Measurements from ENCODE around the gene CHD2. TPM values are rescaled to one million over a fixed set of nuclear protein-coding genes. Genes with fewer than 3 reads are reported as not detected.
A peak's percentile ranks its signal among the peaks of the same experiment; 100 is the strongest.

Gene CHD2
- total RNA-seq, 1 experiment from 2014 or later, result 82.6 TPM

- Histone ChIP-seq H3K27ac (no peak overlapping the region), H3K4me3 (no peak overlapping the region), H3K27me3 (no peaks in the 10 kb centered on the region), H3K9me3 (replicated peaks) (no peaks in the 10 kb centered on the region), H3K36me3 (peaks cover 85% of the 10 kb centered on the region), H3K4me1 (peaks cover 3% of the 10 kb centered on the region)
- no peak for DNase-seq
Measured at GRCh38 chr15:92925454-92925853, 25.3 kb downstream of the CHD2 start.

- no peak overlapping the region for H3K27ac ChIP-seq
- H3K9me3 ChIP-seq (replicated peaks), result no peaks in the 10 kb centered on the region
- no peak overlapping the region for H3K4me3 ChIP-seq
- peaks cover 6% of the 10 kb centered on the region for H3K4me1 ChIP-seq
- H3K36me3 ChIP-seq, result peaks cover 78% of the 10 kb centered on the region
- DNase-seq, result no peak
- no peaks in the 10 kb centered on the region for H3K27me3 ChIP-seq
Measured at GRCh38 chr15:92928225-92928750, 28.2 kb downstream of the CHD2 start.

- Histone ChIP-seq H3K36me3 (peaks cover 81% of the 10 kb centered on the region), H3K27ac (no peak overlapping the region), H3K9me3 (replicated peaks) (no peaks in the 10 kb centered on the region), H3K4me3 (no peak overlapping the region), H3K27me3 (no peaks in the 10 kb centered on the region), H3K4me1 (peaks cover 6% of the 10 kb centered on the region)
- DNase-seq, result no peak
Measured at GRCh38 chr15:92929002-92929401, 28.9 kb downstream of the CHD2 start.

- peaks cover 6% of the 10 kb centered on the region for H3K4me1 ChIP-seq
- no peak overlapping the region for H3K4me3 ChIP-seq
- no peaks in the 10 kb centered on the region for H3K9me3 ChIP-seq (replicated peaks)
- peaks cover 78% of the 10 kb centered on the region for H3K36me3 ChIP-seq
- no peak for DNase-seq
- no peaks in the 10 kb centered on the region for H3K27me3 ChIP-seq
- peak overlapping the region; percentile 4; the same call in 1 of the 2 replicates for H3K27ac ChIP-seq
Measured at GRCh38 chr15:92930054-92930621, 30.0 kb downstream of the CHD2 start.

- H3K27ac ChIP-seq, result peak overlapping the region; percentile 4; the same call in 1 of the 2 replicates
Measured at GRCh38 chr15:92930776-92931175, 30.7 kb downstream of the CHD2 start.

GRCh38 chr15:92932946-92933649, 33.0 kb downstream of the CHD2 start:
- Histone ChIP-seq H3K27me3 (no peaks in the 10 kb centered on the region), H3K27ac (no peak overlapping the region), H3K4me1 (peaks cover 6% of the 10 kb centered on the region), H3K4me3 (no peak overlapping the region), H3K9me3 (replicated peaks) (no peaks in the 10 kb centered on the region), H3K36me3 (peaks cover 79% of the 10 kb centered on the region)
- DNase-seq, result no peak

More at GRCh38 chr15:92930776-92931175, 30.7 kb downstream of the CHD2 start:
- peak; percentile 57 to 77 for DNase-seq
- H3K4me3 ChIP-seq, result no peak overlapping the region
- H3K9me3 ChIP-seq (replicated peaks), result no peaks in the 10 kb centered on the region
- H3K36me3 ChIP-seq, result peaks cover 79% of the 10 kb centered on the region
- peaks cover 6% of the 10 kb centered on the region for H3K4me1 ChIP-seq
- no peaks in the 10 kb centered on the region for H3K27me3 ChIP-seq

GRCh38 chr15:92933831-92934230, 33.7 kb downstream of the CHD2 start:
- Histone ChIP-seq H3K36me3 (peaks cover 79% of the 10 kb centered on the region), H3K9me3 (replicated peaks) (no peaks in the 10 kb centered on the region), H3K27ac (no peak overlapping the region), H3K4me3 (no peak overlapping the region), H3K4me1 (peaks cover 6% of the 10 kb centered on the region), H3K27me3 (no peaks in the 10 kb centered on the region)
- no peak for DNase-seq

GRCh38 chr15:92934716-92935115, 34.6 kb downstream of the CHD2 start:
- H3K9me3 ChIP-seq (replicated peaks), result no peaks in the 10 kb centered on the region
- no peak overlapping the region for H3K4me3 ChIP-seq
- no peak overlapping the region for H3K27ac ChIP-seq
- peaks cover 79% of the 10 kb centered on the region for H3K36me3 ChIP-seq
- no peaks in the 10 kb centered on the region for H3K27me3 ChIP-seq
- no peak for DNase-seq
- H3K4me1 ChIP-seq, result peaks cover 6% of the 10 kb centered on the region

GRCh38 chr15:92936138-92936537, 36.0 kb downstream of the CHD2 start:
- Histone ChIP-seq H3K27me3 (no peaks in the 10 kb centered on the region), H3K4me3 (no peak overlapping the region), H3K4me1 (no peaks in the 10 kb centered on the region; the same call in 1 of the 2 replicates), H3K27ac (no peak overlapping the region), H3K36me3 (peaks cover 80% of the 10 kb centered on the region), H3K9me3 (replicated peaks) (no peaks in the 10 kb centered on the region)
- DNase-seq, result no peak

GRCh38 chr15:92936693-92937092, 36.6 kb downstream of the CHD2 start:
- H3K9me3 ChIP-seq (replicated peaks), result no peaks in the 10 kb centered on the region
- H3K4me1 ChIP-seq, result no peaks in the 10 kb centered on the region
- H3K27me3 ChIP-seq, result no peaks in the 10 kb centered on the region
- H3K27ac ChIP-seq, result no peak overlapping the region
- H3K36me3 ChIP-seq, result peaks cover 81% of the 10 kb centered on the region
- no peak overlapping the region for H3K4me3 ChIP-seq
- DNase-seq, result no peak

GRCh38 chr15:92937901-92938300, 37.8 kb downstream of the CHD2 start:
- H3K4me3 ChIP-seq, result no peak overlapping the region
- H3K36me3 ChIP-seq, result peaks cover 93% of the 10 kb centered on the region
- H3K9me3 ChIP-seq (replicated peaks), result no peaks in the 10 kb centered on the region
- no peak overlapping the region for H3K27ac ChIP-seq
- no peaks in the 10 kb centered on the region for H3K4me1 ChIP-seq
- H3K27me3 ChIP-seq, result no peaks in the 10 kb centered on the region
- no peak for DNase-seq

- no peak overlapping the region for H3K4me3 ChIP-seq
- no peak for DNase-seq
- H3K36me3 ChIP-seq, result peaks cover 93% of the 10 kb centered on the region
- H3K27me3 ChIP-seq, result no peaks in the 10 kb centered on the region
- H3K9me3 ChIP-seq (replicated peaks), result no peaks in the 10 kb centered on the region
- H3K4me1 ChIP-seq, result no peaks in the 10 kb centered on the region
- H3K27ac ChIP-seq, result no peak overlapping the region
Measured at GRCh38 chr15:92938387-92938786, 38.3 kb downstream of the CHD2 start.

GRCh38 chr15:92941668-92942067, 41.5 kb downstream of the CHD2 start:
- Histone ChIP-seq H3K9me3 (replicated peaks) (peaks cover 5% of the 10 kb centered on the region; the same call in 1 of the 2 replicates), H3K4me3 (no peak overlapping the region), H3K4me1 (no peaks in the 10 kb centered on the region), H3K27ac (no peak overlapping the region), H3K27me3 (no peaks in the 10 kb centered on the region), H3K36me3 (peaks cover 95% of the 10 kb centered on the region)
- no peak for DNase-seq

- DNase-seq, result no peak
- peaks cover 95% of the 10 kb centered on the region for H3K36me3 ChIP-seq
- no peaks in the 10 kb centered on the region for H3K27me3 ChIP-seq
- H3K4me1 ChIP-seq, result no peaks in the 10 kb centered on the region
- H3K27ac ChIP-seq, result no peak overlapping the region
- no peak overlapping the region for H3K4me3 ChIP-seq
- H3K9me3 ChIP-seq (replicated peaks), result peaks cover 11% of the 10 kb centered on the region
Measured at GRCh38 chr15:92942706-92943105, 42.6 kb downstream of the CHD2 start.

- Histone ChIP-seq H3K9me3 (replicated peaks) (peaks cover 16% of the 10 kb centered on the region), H3K27me3 (no peaks in the 10 kb centered on the region), H3K4me3 (no peak overlapping the region), H3K4me1 (no peaks in the 10 kb centered on the region), H3K27ac (no peak overlapping the region), H3K36me3 (peaks cover 95% of the 10 kb centered on the region)
- no peak for DNase-seq
Measured at GRCh38 chr15:92943581-92943980, 43.5 kb downstream of the CHD2 start.

Data from SJCRH30 (cell line).